ENCODE data around the gene ZNF737. TPM values are rescaled to one million over a fixed set of nuclear protein-coding genes. Genes with fewer than 3 reads are reported as not detected.
A peak's percentile ranks its signal among the peaks of the same experiment; 100 is the strongest.

The ZNF737 gene
- total and polyA plus RNA-seq, 2 of the 13 experiments (the other 11 are each of a cell fraction or from before 2014, with no cell fraction given) = 2.0 to 5.0 TPM

GRCh38 chr19:20565321-20566018, at the start of gene ZNF737 (continued):
- TF ChIP-seq ZNF256 (CRISPR knock-in tag; conservative IDR thresholded peaks at IDR 0.05) (no peak), BRF2 (CRISPR knock-in tag; IDR thresholded peaks at IDR 0.05) (no peak), RXRA (CRISPR knock-in tag; IDR thresholded peaks at IDR 0.05) (no peak), POLR2G (IDR thresholded peaks at IDR 0.05; ENCODE audit: low read depth, low read length) (peak; percentile 78), FOXP4 (CRISPR knock-in tag; IDR thresholded peaks at IDR 0.05) (no peak), ZNF407 (CRISPR knock-in tag; IDR thresholded peaks at IDR 0.05; ENCODE audit: not compliant biosample characterization) (peak; percentile 57), KMT2B (CRISPR knock-in tag; IDR thresholded peaks at IDR 0.05) (no peak; the same call in 1 of the 2 replicates), POLR2AphosphoS5 (IDR thresholded peaks at IDR 0.05; ENCODE audit: low read depth, low read length) (peak; percentile 73), ZNF136 (CRISPR knock-in tag; IDR thresholded peaks at IDR 0.05; ENCODE audit: low read depth) (peak; percentile 69; the same call in 1 of the 2 replicates), ZBTB25 (CRISPR knock-in tag; IDR thresholded peaks at IDR 0.05) (no peak), ZMYM4 (CRISPR knock-in tag; IDR thresholded peaks at IDR 0.05) (peak; percentile 94), ZNF619 (CRISPR knock-in tag; IDR thresholded peaks at IDR 0.05) (0 out of 2 replicates have a peak, but pooled peaks have one; percentile 45), ZNF772 (CRISPR knock-in tag; IDR thresholded peaks at IDR 0.05) (no peak), ZBTB43 (CRISPR knock-in tag; conservative IDR thresholded peaks at IDR 0.05) (no peak), GPN1 (CRISPR knock-in tag; IDR thresholded peaks at IDR 0.05; ENCODE audit: borderline replicate concordance) (no peak)

Data from HepG2 (cell line).